Measurements from ENCODE around the gene IBA57. TPM values are rescaled to one million over a fixed set of nuclear protein-coding genes. Genes with fewer than 3 reads are reported as not detected.

The IBA57 gene
- total and polyA plus RNA-seq, 11 donors, result 4.8 to 18.6 (median 11.8) TPM

- DNase-seq (no peak), ATAC-seq (no peak)
- peaks cover 0 to 3% (median 0%) of the 10 kb centered on the region in 12 donors for H3K9me3 ChIP-seq
- no peaks in the 10 kb centered on the region for H3K36me3 ChIP-seq
- intact Hi-C loops (cut with DNase I), result loop anchor here in 3 of 10 donors (5.0 kb wide), 1 partner anchor 38 kb away; the partner anchor contains the start of gene IBA57 (in 3 of the 3)
- TF ChIP-seq, protein P1, sequence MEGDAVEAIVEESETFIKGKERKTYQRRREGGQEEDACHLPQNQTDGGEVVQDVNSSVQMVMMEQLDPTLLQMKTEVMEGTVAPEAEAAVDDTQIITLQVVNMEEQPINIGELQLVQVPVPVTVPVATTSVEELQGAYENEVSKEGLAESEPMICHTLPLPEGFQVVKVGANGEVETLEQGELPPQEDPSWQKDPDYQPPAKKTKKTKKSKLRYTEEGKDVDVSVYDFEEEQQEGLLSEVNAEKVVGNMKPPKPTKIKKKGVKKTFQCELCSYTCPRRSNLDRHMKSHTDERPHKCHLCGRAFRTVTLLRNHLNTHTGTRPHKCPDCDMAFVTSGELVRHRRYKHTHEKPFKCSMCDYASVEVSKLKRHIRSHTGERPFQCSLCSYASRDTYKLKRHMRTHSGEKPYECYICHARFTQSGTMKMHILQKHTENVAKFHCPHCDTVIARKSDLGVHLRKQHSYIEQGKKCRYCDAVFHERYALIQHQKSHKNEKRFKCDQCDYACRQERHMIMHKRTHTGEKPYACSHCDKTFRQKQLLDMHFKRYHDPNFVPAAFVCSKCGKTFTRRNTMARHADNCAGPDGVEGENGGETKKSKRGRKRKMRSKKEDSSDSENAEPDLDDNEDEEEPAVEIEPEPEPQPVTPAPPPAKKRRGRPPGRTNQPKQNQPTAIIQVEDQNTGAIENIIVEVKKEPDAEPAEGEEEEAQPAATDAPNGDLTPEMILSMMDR (IDR thresholded peaks at IDR 0.05), result no peak
- no peak for TF ChIP-seq POLR2A (IDR thresholded peaks at IDR 0.05)
- H3K4me1 ChIP-seq, result peaks cover 0 to 29% (median 15%) of the 10 kb centered on the region in 12 donors
- H3K27ac ChIP-seq, result no peak overlapping the region
- no peaks in the 10 kb centered on the region for H3K27me3 ChIP-seq
- WGBS, 4 donors, result 73 to 80% (median 76%) methylated on average over 8 of the region's 8 CpGs
- H3K4me3 ChIP-seq, result no peak overlapping the region
Observed at GRCh38 chr1:228204958-228205357, 39.4 kb downstream of the IBA57 start.

GRCh38 chr1:228205526-228206436 is 40.2 kb downstream of the IBA57 start:
- intact Hi-C loops (cut with DNase I), result loop anchor here in 3 of 10 donors (5.0 kb wide), 1 partner anchor 38 kb away; the partner anchor contains the start of gene IBA57 (in 3 of the 3)
- H3K27ac ChIP-seq, result peak overlapping the region in 10 of 12 donors; percentile 29 to 100 (median 97)

DNA sequence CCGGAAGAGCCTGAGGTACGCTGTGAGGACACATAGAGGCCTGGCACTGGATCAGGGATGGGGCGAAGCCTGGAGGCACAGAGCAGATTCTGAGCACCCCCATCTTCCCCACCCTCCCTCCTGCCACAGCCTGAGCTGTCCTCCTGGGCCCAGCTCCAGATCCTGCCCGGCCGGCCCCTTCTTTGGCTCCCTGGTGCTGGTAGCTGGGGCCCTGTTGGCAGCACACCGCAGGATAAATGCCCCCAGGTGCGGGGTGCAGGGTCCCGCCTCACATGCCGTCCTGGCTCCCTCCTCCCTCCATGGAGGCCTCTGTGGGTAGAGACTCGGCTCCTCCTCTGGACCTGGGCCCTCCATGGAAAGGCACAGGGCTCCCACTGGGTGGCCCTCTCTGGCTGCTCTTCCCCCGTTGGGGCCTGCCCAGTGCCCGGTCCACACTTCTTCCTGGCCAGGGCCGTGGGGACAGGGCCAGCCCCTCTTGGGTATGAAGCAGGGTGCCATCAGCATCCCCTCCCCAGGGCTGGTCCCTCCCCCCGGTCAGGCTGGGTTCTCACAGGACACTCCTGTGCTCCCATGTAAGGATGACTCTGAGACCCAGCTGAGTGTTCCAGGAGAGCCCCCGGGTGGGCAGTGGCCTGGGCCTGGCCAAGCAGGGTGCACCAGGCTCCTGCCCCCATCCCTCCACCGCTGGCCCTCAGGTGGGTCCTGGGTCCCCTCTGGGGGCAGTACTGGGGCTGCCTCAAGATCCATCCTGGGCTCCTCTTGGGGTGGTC is 41.2 kb downstream of the IBA57 start:
- WGBS, 4 donors, result 50 to 70% (median 54%) methylated on average over 4 to 16 of the region's 16 CpGs
- ATAC-seq (peak in 3 of 4 donors; percentile 2 to 14 (median 4)), DNase-seq (peak in 1 of 5 donors; percentile 18)
- TF ChIP-seq, protein P1 (IDR thresholded peaks at IDR 0.05), result no peak
- no peak for TF ChIP-seq POLR2A (IDR thresholded peaks at IDR 0.05)
- Histone ChIP-seq H3K4me3 (no peak overlapping the region), H3K27me3 (no peaks in the 10 kb centered on the region), H3K4me1 (peaks cover 0 to 43% (median 17%) of the 10 kb centered on the region in 12 donors), H3K36me3 (peaks cover 0 to under 1% (median 0%) of the 10 kb centered on the region in 9 donors), H3K9me3 (no peaks in the 10 kb centered on the region), H3K27ac (peak overlapping the region in 11 of 12 donors; percentile 55 to 100 (median 96))
- intact Hi-C loops (cut with DNase I), result loop anchor here in 3 of 10 donors (5.0 kb wide), 1 partner anchor 39 kb away; the partner anchor contains the start of gene IBA57 (in 3 of the 3)

More at GRCh38 chr1:228205526-228206436, 40.2 kb downstream of the IBA57 start:
- 37 to 52% (median 46%) methylated on average over 12 to 15 of the region's 15 CpGs for WGBS, 4 donors
- DNase-seq (no peak), ATAC-seq (no peak)
- Histone ChIP-seq H3K4me3 (no peak overlapping the region), H3K9me3 (no peaks in the 10 kb centered on the region), H3K27me3 (no peaks in the 10 kb centered on the region), H3K36me3 (no peaks in the 10 kb centered on the region), H3K4me1 (peaks cover 0 to 34% (median 16%) of the 10 kb centered on the region in 12 donors)
- no peak for TF ChIP-seq POLR2A (IDR thresholded peaks at IDR 0.05)
- TF ChIP-seq, protein P1 (IDR thresholded peaks at IDR 0.05), result no peak
